Gastrocnemius medialis (tissue), 4 donors: ENCODE measurements around the gene WDR77. TPM values are rescaled to one million over a fixed set of nuclear protein-coding genes. Genes with fewer than 3 reads are reported as not detected.

Source experiments
- ATAC-seq, 2 donors: fragments of 150-250 bp; one replicate each; pipeline ENCODE4 v1.9.1; 2016
- DNase-seq, 2 donors: peaks; one replicate each; pipeline ENCODE4 v3.0.0-alpha.2; 2019
- H3K27ac ChIP-seq, 4 donors: fragments of 200-600 bp; sonication (generic); 1 replicate in 1 of 4; 2 replicates in 3 of 4; pipeline ENCODE4 v1.5.1; 2016 to 2018; ENCODE audit warnings: mild to moderate bottlenecking in 2 of 4, moderate library complexity in 1 of 4
- H3K27me3 ChIP-seq, 3 donors: fragments of 200-600 bp; sonication (generic) in 2 of 3; 1 replicate in 1 of 3; 2 replicates in 2 of 3; pipeline versions ENCODE4 v1.5.1 to v1.6.0; 2016 to 2019; ENCODE audit warnings: mild to moderate bottlenecking in 1 of 3, moderate library complexity in 1 of 3
- H3K36me3 ChIP-seq, 2 donors: fragments of 200-600 bp; sonication (generic) in 1 of 2; one replicate each; pipeline ENCODE4 v1.5.1; 2017 to 2018
- H3K4me1 ChIP-seq, 2 donors: fragments of 200-600 bp; sonication (generic) in 1 of 2; one replicate each; pipeline ENCODE4 v1.5.1; 2016 to 2017; ENCODE audit warnings: mild to moderate bottlenecking in 2 of 2
- H3K4me3 ChIP-seq, 4 donors: fragments of 200-600 bp; sonication (generic) in 3 of 4; 1 replicate in 1 of 4; 2 replicates in 3 of 4; pipeline ENCODE4 v1.5.1; 2016 to 2019; ENCODE audit warnings: mild to moderate bottlenecking in 2 of 4
- H3K9me3 ChIP-seq, 3 donors: fragments of 200-600 bp; sonication (generic) in 2 of 3; 1 replicate in 1 of 3; 2 replicates in 2 of 3; pipeline ENCODE4 v1.5.1; 2016 to 2019
- CTCF ChIP-seq, 5 experiments: fragments of 450-650 bp in 3 of 5; fragments of 200-600 bp in 2 of 5; sonication (generic) in 2 of 5; IDR thresholded peaks in 4 of 5; conservative IDR thresholded peaks in 1 of 5; 1 replicate in 4 of 5; 2 replicates in 1 of 5; pipeline ENCODE4 v1.5.1; 2016 to 2019; ENCODE audit warnings: antibody characterized with exemption in 5 of 5, mild to moderate bottlenecking in 3 of 5, moderate library complexity in 3 of 5
- POLR2A ChIP-seq, 2 donors: fragments of 450-650 bp; IDR thresholded peaks; one replicate each; pipeline ENCODE4 v1.6.1; 2017; ENCODE audit warnings: antibody characterized with exemption in 2 of 2, mild to moderate bottlenecking in 2 of 2, moderate library complexity in 2 of 2
- in situ Hi-C, 4 donors: fragments of 200-750 bp; cut with MboI; loops; one replicate each; pipeline versions ENCODE4 v1.15.0 to v1.8.0; 2017; ENCODE audit warnings: low sequenced_read_pairs in 4 of 4
- intact Hi-C: fragments of 100-400 bp; cut with DNase I; formaldehyde crosslinking; loops from one replicate; pipeline ENCODE4 v1.15.1; 2023; ENCODE audit warnings: low total_unique reads
- total RNA-seq, 4 donors: library from RNA; depleted of rRNA; stranded (reverse); fragments of >200 nt; gene quantifications; one replicate each; pipeline versions ENCODE4 v1.1.0 to v1.2.3, GENCODE V29; 2016

The WDR77 gene
- total RNA-seq, 4 donors from 2014 or later, result 53.3 to 59.2 (median 56.7) TPM

- H3K9me3 ChIP-seq, result no peaks in the 10 kb centered on the region
- no peak overlapping the region for H3K4me3 ChIP-seq
- no peaks in the 10 kb centered on the region for H3K27me3 ChIP-seq
- in situ Hi-C loops, result loop anchor here in 3 of 4 donors (10.0 kb wide), 1 partner anchor 278 kb away; no protein-coding TSS in a partner anchor
- ATAC-seq (no peak), DNase-seq (no peak)
- H3K36me3 ChIP-seq, result no peaks in the 10 kb centered on the region
- peaks cover 8 to 10% of the 10 kb centered on the region in 2 donors for H3K4me1 ChIP-seq
- TF ChIP-seq CTCF (IDR thresholded peaks at IDR 0.05 in 4 of 5, conservative IDR thresholded peaks at IDR 0.05 in 1 of 5), result no peak
- no peak for TF ChIP-seq POLR2A (IDR thresholded peaks at IDR 0.05)
- H3K27ac ChIP-seq, result no peak overlapping the region
- intact Hi-C loops, result no loop called here
Observed at GRCh38 chr1:111486431-111486830, 37.4 kb upstream of the WDR77 start.

GRCh38 chr1:111484391-111485026 is 35.5 kb upstream of the WDR77 start:
- H3K4me3 ChIP-seq, result no peak overlapping the region
- TF ChIP-seq POLR2A (IDR thresholded peaks at IDR 0.05) (no peak), CTCF (IDR thresholded peaks at IDR 0.05 in 4 of 5, conservative IDR thresholded peaks at IDR 0.05 in 1 of 5) (no peak)
- H3K4me1 ChIP-seq, result peaks cover 8 to 12% of the 10 kb centered on the region in 2 donors
- H3K27ac ChIP-seq, result no peak overlapping the region
- DNase-seq, result no peak
- no peaks in the 10 kb centered on the region for H3K9me3 ChIP-seq
- in situ Hi-C loops, result loop anchor here (5.0 to 10.0 kb wide), 2 partner anchors 280 to 283 kb away; no protein-coding TSS in a partner anchor
- H3K36me3 ChIP-seq, result no peaks in the 10 kb centered on the region
- intact Hi-C loops, result loop anchor here (5.0 kb wide), 1 partner anchor 228 kb away; no protein-coding TSS in a partner anchor
- ATAC-seq, result no peak
- no peaks in the 10 kb centered on the region for H3K27me3 ChIP-seq

GRCh38 chr1:111483876-111484275 is 34.8 kb upstream of the WDR77 start:
- Histone ChIP-seq H3K27ac (no peak overlapping the region), H3K27me3 (no peaks in the 10 kb centered on the region), H3K36me3 (no peaks in the 10 kb centered on the region), H3K4me1 (peaks cover 8 to 12% of the 10 kb centered on the region in 2 donors), H3K4me3 (no peak overlapping the region), H3K9me3 (no peaks in the 10 kb centered on the region)
- in situ Hi-C loops, result loop anchor here (5.0 to 10.0 kb wide), 2 partner anchors 281 to 283 kb away; no protein-coding TSS in a partner anchor
- ATAC-seq (no peak), DNase-seq (no peak)
- TF ChIP-seq CTCF (IDR thresholded peaks at IDR 0.05 in 4 of 5, conservative IDR thresholded peaks at IDR 0.05 in 1 of 5) (no peak), POLR2A (IDR thresholded peaks at IDR 0.05) (no peak)
- intact Hi-C loops, result loop anchor here (2.0 to 5.0 kb wide), 2 partner anchors 23 to 228 kb away; no protein-coding TSS in a partner anchor

- H3K4me1 ChIP-seq, result peaks cover 8 to 12% of the 10 kb centered on the region in 2 donors
- H3K27ac ChIP-seq, result no peak overlapping the region
- intact Hi-C loops, result loop anchor here (2.0 to 5.0 kb wide), 2 partner anchors 24 to 229 kb away; no protein-coding TSS in a partner anchor
- H3K4me3 ChIP-seq, result no peak overlapping the region
- TF ChIP-seq CTCF (IDR thresholded peaks at IDR 0.05 in 4 of 5, conservative IDR thresholded peaks at IDR 0.05 in 1 of 5), result no peak
- no peak for TF ChIP-seq POLR2A (IDR thresholded peaks at IDR 0.05)
- H3K27me3 ChIP-seq, result no peaks in the 10 kb centered on the region
- H3K9me3 ChIP-seq, result no peaks in the 10 kb centered on the region
- DNase-seq (no peak), ATAC-seq (no peak)
- in situ Hi-C loops, result loop anchor here (5.0 to 10.0 kb wide), 2 partner anchors 282 to 284 kb away; no protein-coding TSS in a partner anchor
- H3K36me3 ChIP-seq, result peaks cover 0 to 5% of the 10 kb centered on the region in 2 donors
Observed at GRCh38 chr1:111483166-111483565, 34.1 kb upstream of the WDR77 start.
